Spleen (tissue), 11 donors: ENCODE results near the gene LRRC18. TPM values are rescaled to one million over a fixed set of nuclear protein-coding genes. Genes with fewer than 3 reads are reported as not detected.

Source experiments
- DNase-seq: peaks from one replicate; pipeline ENCODE4 v3.0.0-alpha.2; 2020
- H3K27ac ChIP-seq, 8 donors: fragments of 200-600 bp; sonication (generic) in 7 of 8; 1 replicate in 4 of 8; 2 replicates in 4 of 8; pipeline versions ENCODE4 v1.5.0 to v1.8.0; 2016 to 2021; ENCODE audit warnings: inconsistent platforms in 4 of 8, mild to moderate bottlenecking in 4 of 8, moderate library complexity in 1 of 8
- H3K27me3 ChIP-seq, 7 donors: fragments of 200-600 bp; sonication (generic) in 6 of 7; replicated peaks in 1 of 7; 1 replicate in 4 of 7; 2 replicates in 3 of 7; pipeline versions ENCODE4 v1.5.0 to v1.8.0; 2016 to 2021; ENCODE audit warnings: inconsistent platforms in 3 of 7, mild to moderate bottlenecking in 1 of 7
- H3K36me3 ChIP-seq, 6 donors: fragments of 200-600 bp; sonication (generic) in 5 of 6; 1 replicate in 4 of 6; 2 replicates in 2 of 6; pipeline versions ENCODE4 v1.5.0 to v1.8.0; 2016 to 2021; ENCODE audit warnings: inconsistent platforms in 2 of 6
- H3K4me1 ChIP-seq, 6 donors: fragments of 200-600 bp; sonication (generic) in 5 of 6; 1 replicate in 3 of 6; 2 replicates in 3 of 6; pipeline versions ENCODE4 v1.5.0 to v1.8.0; 2016 to 2021; ENCODE audit warnings: inconsistent platforms in 3 of 6
- H3K4me3 ChIP-seq, 8 donors: fragments of 200-600 bp; sonication (generic) in 7 of 8; 1 replicate in 4 of 8; 2 replicates in 4 of 8; pipeline versions ENCODE4 v1.5.0 to v1.8.0; 2016 to 2021; ENCODE audit warnings: inconsistent platforms in 4 of 8, mild to moderate bottlenecking in 4 of 8, moderate library complexity in 2 of 8
- H3K9me3 ChIP-seq, 8 donors: fragments of 200-600 bp; sonication (generic) in 7 of 8; 1 replicate in 4 of 8; 2 replicates in 4 of 8; pipeline versions ENCODE4 v1.5.0 to v1.8.0; 2016 to 2021; ENCODE audit warnings: inconsistent platforms in 4 of 8
- CTCF ChIP-seq, 11 experiments: fragments of 200-600 bp in 7 of 11; fragments of 450-650 bp in 4 of 11; sonication (generic) in 4 of 11; IDR thresholded peaks in 8 of 11; conservative IDR thresholded peaks in 3 of 11; 1 replicate in 7 of 11; 2 replicates in 4 of 11; pipeline versions ENCODE4 v1.4.0 to v1.8.0; 2016 to 2021; ENCODE audit warnings: antibody characterized with exemption in 11 of 11, inconsistent platforms in 4 of 11, mild to moderate bottlenecking in 1 of 11
- POLR2A ChIP-seq, 3 donors: fragments of 450-650 bp; IDR thresholded peaks; one replicate each; pipeline ENCODE4 v1.5.1; 2017; ENCODE audit warnings: antibody characterized with exemption in 3 of 3, mild to moderate bottlenecking in 1 of 3
- POLR2AphosphoS5 ChIP-seq, 3 donors: sonication (generic); formaldehyde crosslinking; IDR thresholded peaks; one replicate each; pipeline ENCODE4 v1.5.1; 2017; ENCODE audit warnings: antibody characterized with exemption in 3 of 3
- WGBS, 5 donors: extraction: QIAGEN DNeasy Blood & Tissue Kit in 3 of 5; methylation state at CpG; one replicate each; pipeline versions ENCODE4 v1.1.5 to v1.1.7; 2013 to 2018; 5-methylcytosine and 5-hydroxymethylcytosine counted together
- intact Hi-C: fragments of 100-400 bp; cut with DNase I; formaldehyde crosslinking; loops from one replicate; pipeline ENCODE4 v1.15.0; 2023; ENCODE audit warnings: low total_unique reads
- polyA plus RNA-seq, 3 donors: library from polyadenylated mRNA; stranded (reverse); fragments of 200-250 nt; gene quantifications; one replicate each; pipeline ENCODE4 v1.2.1, GENCODE V29; 2013
- total RNA-seq, 7 donors: library from RNA; depleted of rRNA in 3 of 7; stranded (reverse); fragments of >200 nt in 3 of 7; fragmentation: NEBNext Ultra II Directional in 4 of 7; extraction: Animal tissue kit (Norgen Biotek cat#: 25700) in 4 of 7; gene quantifications; one replicate each; pipeline versions ENCODE4 v1.1.0 to v1.2.1, GENCODE V29; 2016 to 2021
- donor health status: healthy with polysubstance abuse.
- donor health status: DM: no; HTN: no; CAD: no; lungs with moderate emphysema.
- donor health status: DM: no; HTN: no; CAD: no.
- donor health status: Bipolar disorder and iron deficiency.
- donor health status: healthy.
- donor health status: DM: no; HTN: no; CAD: no.
- donor health status: DM: yes; HTN: yes; CAD: no.

The LRRC18 gene
- total and polyA plus RNA-seq, 10 donors, result 0.06 TPM; not detected in 9

GRCh38 chr10:48923748-48924147, 15.9 kb downstream of the LRRC18 start:
- DNase-seq, result no peak
- Histone ChIP-seq H3K36me3 (peaks cover 0 to 22% (median 0%) of the 10 kb centered on the region in 6 donors), H3K27me3 (no peaks in the 10 kb centered on the region), H3K4me1 (no peaks in the 10 kb centered on the region), H3K4me3 (no peak overlapping the region), H3K27ac (no peak overlapping the region), H3K9me3 (no peaks in the 10 kb centered on the region)
- TF ChIP-seq POLR2AphosphoS5 (IDR thresholded peaks at IDR 0.05) (no peak), POLR2A (IDR thresholded peaks at IDR 0.05) (no peak), CTCF (IDR thresholded peaks at IDR 0.05 in 8 of 11, conservative IDR thresholded peaks at IDR 0.05 in 3 of 11) (no peak)
- intact Hi-C loops, result no loop called here
- 41 to 86% (median 61%) methylated on average over 3 of the region's 3 CpGs for WGBS, 5 donors

GRCh38 chr10:48913674-48914073, 26.0 kb downstream of the LRRC18 start:
- Histone ChIP-seq H3K9me3 (no peaks in the 10 kb centered on the region), H3K4me3 (no peak overlapping the region), H3K36me3 (peaks cover 0 to 85% (median 8%) of the 10 kb centered on the region in 6 donors), H3K27me3 (peaks cover 0 to 4% (median 0%) of the 10 kb centered on the region in 7 donors), H3K4me1 (no peaks in the 10 kb centered on the region), H3K27ac (no peak overlapping the region)
- DNase-seq, result no peak
- TF ChIP-seq CTCF (IDR thresholded peaks at IDR 0.05 in 8 of 11, conservative IDR thresholded peaks at IDR 0.05 in 3 of 11), result no peak
- TF ChIP-seq POLR2AphosphoS5 (IDR thresholded peaks at IDR 0.05), result no peak
- no peak for TF ChIP-seq POLR2A (IDR thresholded peaks at IDR 0.05)
- 84 to 96% (median 93%) methylated on average over 13 to 14 of the region's 14 CpGs for WGBS, 5 donors
- intact Hi-C loops, result no loop called here

GRCh38 chr10:48910548-48910947, 29.1 kb downstream of the LRRC18 start:
- TF ChIP-seq POLR2AphosphoS5 (IDR thresholded peaks at IDR 0.05) (no peak), POLR2A (IDR thresholded peaks at IDR 0.05) (no peak), CTCF (IDR thresholded peaks at IDR 0.05 in 8 of 11, conservative IDR thresholded peaks at IDR 0.05 in 3 of 11) (no peak)
- Histone ChIP-seq H3K9me3 (no peaks in the 10 kb centered on the region), H3K4me3 (no peak overlapping the region), H3K27ac (no peak overlapping the region), H3K36me3 (peaks cover 0 to 92% (median 11%) of the 10 kb centered on the region in 6 donors), H3K4me1 (no peaks in the 10 kb centered on the region), H3K27me3 (peaks cover 0 to 4% (median 0%) of the 10 kb centered on the region in 7 donors)
- no peak for DNase-seq
- intact Hi-C loops, result no loop called here
- WGBS, 5 donors, result 80 to 88% (median 83%) methylated on average over 5 of the region's 5 CpGs

GRCh38 chr10:48907730-48908129, 31.9 kb downstream of the LRRC18 start:
- intact Hi-C loops, result no loop called here

More at GRCh38 chr10:48907730-48908129, 31.9 kb downstream of the LRRC18 start:
- Histone ChIP-seq H3K27me3 (no peaks in the 10 kb centered on the region), H3K9me3 (no peaks in the 10 kb centered on the region), H3K4me3 (no peak overlapping the region), H3K36me3 (peaks cover 0 to 92% (median 12%) of the 10 kb centered on the region in 6 donors), H3K27ac (no peak overlapping the region), H3K4me1 (no peaks in the 10 kb centered on the region)
- no peak for TF ChIP-seq POLR2A (IDR thresholded peaks at IDR 0.05)
- no peak for TF ChIP-seq POLR2AphosphoS5 (IDR thresholded peaks at IDR 0.05)
- TF ChIP-seq CTCF (IDR thresholded peaks at IDR 0.05 in 8 of 11, conservative IDR thresholded peaks at IDR 0.05 in 3 of 11), result no peak
- WGBS, 5 donors, result 77 to 84% (median 82%) methylated on average over 4 of the region's 4 CpGs
- DNase-seq, result no peak
